ENCODE data around the gene XRN1. TPM values are rescaled to one million over a fixed set of nuclear protein-coding genes. Genes with fewer than 3 reads are reported as not detected.
"Not testable (repeated sequence)": the region's sequence is repeated elsewhere in the genome, so short reads cannot be mapped to it uniquely, and the experiment has no call there.

Gene XRN1
- total RNA-seq, 1 donor from 2014 or later, result 50.1 TPM

GRCh38 chr3:142337994-142338393 is 109.8 kb downstream of the XRN1 start:
- Mint-ChIP-seq H3K9me3 (ENCODE audit: unreplicated experiment) (no peaks in the 10 kb centered on the region), H3K36me3 (ENCODE audit: low read depth, unreplicated experiment) (peaks cover 44% of the 10 kb centered on the region), H3K4me3 (ENCODE audit: unreplicated experiment) (no peak overlapping the region), H3K4me1 (ENCODE audit: unreplicated experiment) (peaks cover 16% of the 10 kb centered on the region), H3K27ac (ENCODE audit: unreplicated experiment) (no peak overlapping the region), H3K27me3 (ENCODE audit: unreplicated experiment) (peaks cover 2% of the 10 kb centered on the region)
- TF ChIP-seq, protein P1, sequence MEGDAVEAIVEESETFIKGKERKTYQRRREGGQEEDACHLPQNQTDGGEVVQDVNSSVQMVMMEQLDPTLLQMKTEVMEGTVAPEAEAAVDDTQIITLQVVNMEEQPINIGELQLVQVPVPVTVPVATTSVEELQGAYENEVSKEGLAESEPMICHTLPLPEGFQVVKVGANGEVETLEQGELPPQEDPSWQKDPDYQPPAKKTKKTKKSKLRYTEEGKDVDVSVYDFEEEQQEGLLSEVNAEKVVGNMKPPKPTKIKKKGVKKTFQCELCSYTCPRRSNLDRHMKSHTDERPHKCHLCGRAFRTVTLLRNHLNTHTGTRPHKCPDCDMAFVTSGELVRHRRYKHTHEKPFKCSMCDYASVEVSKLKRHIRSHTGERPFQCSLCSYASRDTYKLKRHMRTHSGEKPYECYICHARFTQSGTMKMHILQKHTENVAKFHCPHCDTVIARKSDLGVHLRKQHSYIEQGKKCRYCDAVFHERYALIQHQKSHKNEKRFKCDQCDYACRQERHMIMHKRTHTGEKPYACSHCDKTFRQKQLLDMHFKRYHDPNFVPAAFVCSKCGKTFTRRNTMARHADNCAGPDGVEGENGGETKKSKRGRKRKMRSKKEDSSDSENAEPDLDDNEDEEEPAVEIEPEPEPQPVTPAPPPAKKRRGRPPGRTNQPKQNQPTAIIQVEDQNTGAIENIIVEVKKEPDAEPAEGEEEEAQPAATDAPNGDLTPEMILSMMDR (IDR thresholded peaks at IDR 0.05; ENCODE audit: unreplicated experiment), result no peak
- DNase-seq (ENCODE audit: low spot score), result no peak

DNA sequence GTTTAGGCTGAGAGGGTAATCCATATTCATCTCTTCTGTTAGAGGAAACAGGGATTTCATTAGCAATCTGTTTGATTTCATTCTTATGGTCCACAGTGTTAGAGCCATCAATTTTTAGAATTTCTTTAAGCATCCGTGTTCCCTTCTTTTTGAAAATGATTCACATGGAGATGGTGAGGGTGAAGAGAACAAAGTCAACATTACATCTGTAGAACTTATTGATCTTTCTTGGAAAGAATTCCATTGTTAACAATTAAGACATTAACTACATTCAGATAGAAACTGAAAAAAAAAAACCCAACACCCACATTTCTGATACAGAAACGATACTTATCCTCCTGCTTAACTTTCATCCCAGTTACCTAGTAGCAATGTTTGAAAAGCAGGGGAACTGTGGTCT is 115.4 kb downstream of the XRN1 start:
- TF ChIP-seq, protein P1 (IDR thresholded peaks at IDR 0.05; ENCODE audit: unreplicated experiment), result no peak
- peaks cover 11% of the 10 kb centered on the region for H3K4me1 Mint-ChIP-seq (ENCODE audit: unreplicated experiment)
- DNase-seq (ENCODE audit: low spot score), result no peak
- H3K9me3 Mint-ChIP-seq (ENCODE audit: unreplicated experiment), result no peaks in the 10 kb centered on the region
- H3K27me3 Mint-ChIP-seq (ENCODE audit: unreplicated experiment), result no peaks in the 10 kb centered on the region
- peaks cover 22% of the 10 kb centered on the region for H3K36me3 Mint-ChIP-seq (ENCODE audit: low read depth, unreplicated experiment)
- peak overlapping the region; percentile 42 for H3K4me3 Mint-ChIP-seq (ENCODE audit: unreplicated experiment)
- H3K27ac Mint-ChIP-seq (ENCODE audit: unreplicated experiment), result no peak overlapping the region

DNA sequence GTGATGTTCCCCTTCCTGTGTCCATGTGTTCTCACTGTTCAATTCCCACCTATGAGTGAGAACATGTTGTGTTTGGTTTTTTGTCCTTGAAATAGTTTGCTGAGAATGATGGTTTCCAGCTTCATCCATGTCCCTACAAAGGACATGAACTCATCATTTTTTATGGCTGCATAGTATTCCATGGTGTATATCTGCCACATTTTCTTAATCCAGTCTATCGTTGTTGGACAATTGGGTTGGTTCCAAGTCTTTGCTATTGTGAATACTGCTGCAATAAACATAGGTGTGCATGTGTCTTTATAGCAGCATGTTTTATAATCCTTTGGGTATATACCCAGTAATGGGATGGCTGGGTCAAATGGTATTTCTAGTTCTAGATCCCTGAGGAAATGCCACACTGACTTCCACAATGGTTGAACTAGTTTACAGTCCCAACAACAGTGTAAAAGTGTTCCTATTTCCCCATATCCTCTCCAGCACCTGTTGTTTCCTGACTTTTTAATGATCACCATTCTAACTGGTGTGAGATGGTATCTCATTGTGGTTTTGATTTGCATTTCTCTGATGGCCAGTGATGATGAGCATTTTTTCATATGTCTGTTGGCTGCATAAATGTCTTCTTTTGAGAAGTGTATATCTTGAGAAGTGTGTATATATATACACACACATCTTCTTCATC is 123.4 kb downstream of the XRN1 start:
- not testable (repeated sequence) for H3K27ac Mint-ChIP-seq (ENCODE audit: unreplicated experiment); H3K9me3 Mint-ChIP-seq (ENCODE audit: unreplicated experiment); H3K4me3 Mint-ChIP-seq (ENCODE audit: unreplicated experiment); DNase-seq (ENCODE audit: low spot score); H3K4me1 Mint-ChIP-seq (ENCODE audit: unreplicated experiment); H3K27me3 Mint-ChIP-seq (ENCODE audit: unreplicated experiment)
- peaks cover 31% of the 10 kb centered on the region for H3K36me3 Mint-ChIP-seq (ENCODE audit: low read depth, unreplicated experiment)

GRCh38 chr3:142319912-142320311 is 127.9 kb downstream of the XRN1 start:
- DNase-seq (ENCODE audit: low spot score), result no peak
- no peak overlapping the region for H3K4me3 Mint-ChIP-seq (ENCODE audit: unreplicated experiment)
- TF ChIP-seq, protein P1 (IDR thresholded peaks at IDR 0.05; ENCODE audit: unreplicated experiment), result no peak
- H3K36me3 Mint-ChIP-seq (ENCODE audit: low read depth, unreplicated experiment), result peaks cover 14% of the 10 kb centered on the region
- no peaks in the 10 kb centered on the region for H3K4me1 Mint-ChIP-seq (ENCODE audit: unreplicated experiment)
- H3K9me3 Mint-ChIP-seq (ENCODE audit: unreplicated experiment), result no peaks in the 10 kb centered on the region
- no peaks in the 10 kb centered on the region for H3K27me3 Mint-ChIP-seq (ENCODE audit: unreplicated experiment)
- H3K27ac Mint-ChIP-seq (ENCODE audit: unreplicated experiment), result no peak overlapping the region

DNA sequence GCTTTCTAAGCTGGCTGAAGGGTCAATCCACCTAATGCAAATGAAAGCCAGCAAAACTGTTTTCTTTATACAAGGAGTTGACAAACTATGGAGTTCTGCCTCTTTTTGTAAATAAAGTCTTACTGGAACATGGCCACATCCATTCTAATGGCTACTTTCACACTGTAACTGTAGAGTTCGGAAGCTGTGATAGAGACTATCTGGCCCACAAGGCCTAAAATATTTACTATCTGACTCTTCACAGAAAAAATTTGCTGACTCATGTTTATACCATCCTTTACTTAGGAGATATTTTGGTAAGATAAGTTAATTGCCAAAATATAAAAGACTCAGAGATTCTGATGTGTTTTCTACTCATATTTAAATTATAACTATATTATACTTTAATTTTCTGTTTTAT is 128.7 kb downstream of the XRN1 start:
- H3K4me3 Mint-ChIP-seq (ENCODE audit: unreplicated experiment), result no peak overlapping the region
- peaks cover 10% of the 10 kb centered on the region for H3K36me3 Mint-ChIP-seq (ENCODE audit: low read depth, unreplicated experiment)
- no peak overlapping the region for H3K27ac Mint-ChIP-seq (ENCODE audit: unreplicated experiment)

More for the DNA sequence above, 128.7 kb downstream of the XRN1 start:
- no peak for DNase-seq (ENCODE audit: low spot score)
- H3K9me3 Mint-ChIP-seq (ENCODE audit: unreplicated experiment), result no peaks in the 10 kb centered on the region
- TF ChIP-seq, protein P1 (IDR thresholded peaks at IDR 0.05; ENCODE audit: unreplicated experiment), result no peak
- H3K4me1 Mint-ChIP-seq (ENCODE audit: unreplicated experiment), result no peaks in the 10 kb centered on the region
- H3K27me3 Mint-ChIP-seq (ENCODE audit: unreplicated experiment), result no peaks in the 10 kb centered on the region

Measured in endothelial cell (in vitro differentiated cells).